GM12873 (cell line): ENCODE data around the gene NCAM1.

ENCODE experiments used
- TF ChIP-seq, protein P1 (sequence below): IDR thresholded peaks from 2 replicates; pipeline ENCODE4 v1.5.1; 2012; ENCODE audit warnings: low read depth, mild to moderate bottlenecking, moderate library complexity, low read length, control low read depth; ENCODE audit not compliant: insufficient read depth; ENCODE audit errors: missing control alignments

The NCAM1 gene

DNA sequence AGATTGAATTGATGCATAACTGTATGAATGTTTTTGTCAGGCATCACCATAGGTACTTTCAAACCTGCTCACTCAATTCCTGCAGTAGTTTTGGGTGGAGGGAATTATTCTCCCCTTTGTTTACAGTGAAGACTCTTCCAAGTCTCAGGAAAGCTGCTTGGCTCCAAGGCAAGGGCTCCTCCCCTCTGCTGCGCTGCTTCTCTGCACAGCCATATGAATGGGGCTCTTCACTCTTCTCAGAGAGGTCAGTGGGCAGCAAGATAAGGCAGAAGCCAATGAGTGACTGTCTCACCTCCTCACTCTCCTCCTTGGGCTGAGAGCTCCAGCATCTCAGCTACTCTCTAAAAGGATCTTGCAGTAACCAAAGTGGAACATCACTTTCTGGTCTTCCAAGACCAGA is 187.4 kb downstream of the NCAM1 start:
- TF ChIP-seq, protein P1, sequence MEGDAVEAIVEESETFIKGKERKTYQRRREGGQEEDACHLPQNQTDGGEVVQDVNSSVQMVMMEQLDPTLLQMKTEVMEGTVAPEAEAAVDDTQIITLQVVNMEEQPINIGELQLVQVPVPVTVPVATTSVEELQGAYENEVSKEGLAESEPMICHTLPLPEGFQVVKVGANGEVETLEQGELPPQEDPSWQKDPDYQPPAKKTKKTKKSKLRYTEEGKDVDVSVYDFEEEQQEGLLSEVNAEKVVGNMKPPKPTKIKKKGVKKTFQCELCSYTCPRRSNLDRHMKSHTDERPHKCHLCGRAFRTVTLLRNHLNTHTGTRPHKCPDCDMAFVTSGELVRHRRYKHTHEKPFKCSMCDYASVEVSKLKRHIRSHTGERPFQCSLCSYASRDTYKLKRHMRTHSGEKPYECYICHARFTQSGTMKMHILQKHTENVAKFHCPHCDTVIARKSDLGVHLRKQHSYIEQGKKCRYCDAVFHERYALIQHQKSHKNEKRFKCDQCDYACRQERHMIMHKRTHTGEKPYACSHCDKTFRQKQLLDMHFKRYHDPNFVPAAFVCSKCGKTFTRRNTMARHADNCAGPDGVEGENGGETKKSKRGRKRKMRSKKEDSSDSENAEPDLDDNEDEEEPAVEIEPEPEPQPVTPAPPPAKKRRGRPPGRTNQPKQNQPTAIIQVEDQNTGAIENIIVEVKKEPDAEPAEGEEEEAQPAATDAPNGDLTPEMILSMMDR = no peak

DNA sequence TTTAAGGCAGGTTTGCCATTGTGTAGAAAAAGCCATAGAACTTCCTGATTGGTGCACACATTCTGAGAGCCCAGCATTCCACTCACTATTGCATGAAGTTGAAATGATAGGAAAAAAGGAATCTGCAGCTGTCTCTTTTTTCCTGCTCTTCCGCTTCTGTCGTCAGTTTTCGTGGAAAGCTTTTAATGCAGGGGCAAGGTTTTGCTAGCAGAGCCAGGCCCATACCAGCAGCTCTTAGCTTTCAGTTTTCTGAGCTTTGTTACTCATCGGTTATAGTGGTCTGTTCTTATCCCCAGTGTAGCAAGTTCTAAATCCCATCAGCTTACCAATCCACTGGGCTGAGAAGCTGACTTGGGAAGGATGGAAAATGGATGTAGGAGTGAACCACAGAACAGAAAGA is 190.3 kb downstream of the NCAM1 start:
- TF ChIP-seq, protein P1 = no peak

DNA sequence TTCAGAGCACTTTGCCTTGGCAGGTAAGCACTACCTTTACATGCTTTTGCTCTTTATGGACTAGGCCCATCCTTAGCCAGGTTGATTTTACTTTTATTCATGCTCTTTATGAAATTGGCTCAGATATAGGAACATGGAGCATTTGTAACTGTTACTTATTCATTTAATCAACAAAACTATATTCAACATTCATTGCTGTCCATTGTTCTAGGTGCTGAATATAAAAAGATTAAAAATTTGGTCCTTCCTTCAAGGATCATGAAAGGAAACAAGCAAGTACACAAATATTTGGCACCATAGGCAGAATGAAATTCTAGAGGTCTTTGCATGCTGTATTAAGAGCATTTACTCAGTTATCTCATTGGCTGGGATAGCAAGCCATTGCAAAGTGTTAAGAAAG is 191.3 kb downstream of the NCAM1 start:
- TF ChIP-seq, protein P1 = no peak

DNA sequence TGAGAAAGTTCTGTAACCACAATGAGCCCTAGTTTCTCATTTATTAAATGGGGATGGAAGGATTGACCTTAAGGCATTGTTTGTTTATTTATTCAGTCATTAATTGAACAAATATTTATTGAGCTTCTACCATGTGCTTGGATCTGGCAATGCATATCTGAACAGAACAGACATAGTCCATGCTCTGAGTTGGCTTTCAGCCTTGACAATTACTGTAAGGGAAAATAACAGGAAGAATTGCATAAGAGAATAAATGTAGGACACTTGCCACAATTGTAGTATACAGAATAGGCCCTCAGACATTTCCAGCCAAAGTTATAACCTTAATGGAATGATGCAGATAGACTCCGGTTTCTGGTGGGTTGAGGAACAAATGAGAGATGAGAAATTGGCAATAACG is 192.6 kb downstream of the NCAM1 start:
- TF ChIP-seq, protein P1 = no peak

DNA sequence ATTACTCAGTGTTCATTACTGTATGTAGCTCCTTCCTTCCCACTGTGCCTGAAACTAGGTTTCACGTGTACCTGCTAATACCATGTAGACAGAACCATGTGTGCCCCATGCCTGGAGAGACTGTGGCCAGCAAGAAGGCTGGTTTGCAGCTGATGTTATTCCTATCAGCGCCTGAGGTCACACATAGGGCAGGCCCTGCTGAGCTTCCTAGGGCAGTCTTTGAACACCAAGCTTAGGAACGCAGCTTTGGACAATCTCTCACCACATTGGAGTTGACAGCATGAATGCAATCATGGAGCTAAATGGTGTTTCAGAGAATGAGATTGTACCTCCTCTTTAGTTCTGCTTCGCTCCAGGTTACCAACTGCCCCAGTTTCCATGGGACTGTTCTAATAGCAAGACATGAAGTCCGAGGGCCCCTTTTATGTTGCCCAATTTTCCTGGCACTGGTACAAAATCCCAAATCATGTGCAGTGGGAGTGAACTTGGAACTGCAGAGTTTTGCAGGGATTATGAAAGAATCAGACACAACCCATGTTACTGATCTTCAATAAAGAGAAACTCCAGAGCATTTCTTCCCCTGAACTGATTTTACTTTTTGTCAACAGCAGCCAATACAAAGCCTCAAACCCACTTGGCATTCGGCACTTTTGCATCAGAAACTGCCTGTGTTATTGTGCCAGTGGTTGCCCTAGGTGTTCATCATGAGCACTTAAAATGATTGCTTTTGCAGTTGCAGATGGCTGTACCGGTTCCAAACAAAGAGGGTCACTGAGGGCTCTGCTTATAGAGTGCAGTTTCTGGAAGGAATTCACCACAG is 199.0 kb downstream of the NCAM1 start:
- TF ChIP-seq, protein P1 = no peak

DNA sequence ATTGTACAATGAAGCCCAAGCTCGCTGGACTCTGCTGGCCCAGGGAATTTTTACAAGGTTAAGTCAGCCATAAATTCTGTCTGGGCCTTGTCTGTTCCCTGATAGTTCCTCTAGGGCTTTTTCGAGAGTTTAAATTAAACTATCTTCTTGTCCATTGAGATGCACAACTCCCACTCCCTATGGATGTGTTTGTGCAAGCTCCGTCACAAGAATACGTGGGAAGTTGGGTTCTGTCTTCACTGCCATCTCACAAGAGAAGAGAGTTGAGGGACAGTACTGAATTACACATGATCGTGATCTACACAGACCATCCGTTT is 199.5 kb downstream of the NCAM1 start:
- TF ChIP-seq, protein P1 = no peak

DNA sequence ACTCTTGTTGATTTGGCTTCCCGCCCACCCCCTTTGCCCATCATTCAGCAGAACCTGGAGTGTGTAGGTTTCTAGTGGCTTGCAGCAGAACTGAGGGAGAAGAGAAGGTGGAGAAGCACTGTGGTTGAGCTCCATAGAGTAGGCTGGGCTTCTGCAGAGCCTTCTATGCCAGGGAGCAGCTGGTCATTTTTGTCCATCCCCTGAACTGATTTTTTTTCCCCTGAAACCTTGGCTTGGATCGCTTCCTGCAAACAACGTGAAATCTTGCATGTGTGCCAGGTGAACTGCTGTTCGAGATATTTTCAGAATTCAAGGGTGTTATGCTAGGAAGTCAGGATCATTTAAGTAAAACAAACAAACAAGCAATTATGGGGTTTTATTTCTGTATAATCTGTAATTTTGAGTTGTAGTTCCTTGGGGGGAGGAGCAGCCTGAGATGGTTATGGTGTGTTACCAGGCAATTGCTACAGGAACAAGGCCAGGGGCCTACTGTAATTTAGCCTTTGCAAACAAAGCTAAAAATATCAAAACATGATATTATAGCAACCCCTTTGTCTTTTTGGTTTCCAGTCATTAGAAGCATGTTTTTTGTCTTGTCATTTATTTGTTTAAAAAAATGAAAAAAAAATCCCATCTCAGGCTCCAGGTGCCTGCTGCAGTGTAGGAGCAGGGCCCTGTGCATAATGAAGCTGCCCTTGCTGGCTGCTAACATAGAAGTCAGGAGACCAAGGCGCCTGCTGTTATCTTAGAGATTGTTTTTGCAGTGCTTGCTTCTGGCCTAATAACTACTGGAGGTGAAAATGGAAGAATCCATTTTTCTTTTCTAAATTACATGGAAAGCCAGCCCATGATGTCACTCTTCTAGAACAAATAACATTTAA is 200.7 kb downstream of the NCAM1 start:
- TF ChIP-seq, protein P1 = no peak
